ENCODE measurements around the gene MIER3. TPM values are rescaled to one million over a fixed set of nuclear protein-coding genes. Genes with fewer than 3 reads are reported as not detected.

Gene MIER3
- total RNA-seq, 1 donor from 2014 or later, result 13.4 TPM

DNA sequence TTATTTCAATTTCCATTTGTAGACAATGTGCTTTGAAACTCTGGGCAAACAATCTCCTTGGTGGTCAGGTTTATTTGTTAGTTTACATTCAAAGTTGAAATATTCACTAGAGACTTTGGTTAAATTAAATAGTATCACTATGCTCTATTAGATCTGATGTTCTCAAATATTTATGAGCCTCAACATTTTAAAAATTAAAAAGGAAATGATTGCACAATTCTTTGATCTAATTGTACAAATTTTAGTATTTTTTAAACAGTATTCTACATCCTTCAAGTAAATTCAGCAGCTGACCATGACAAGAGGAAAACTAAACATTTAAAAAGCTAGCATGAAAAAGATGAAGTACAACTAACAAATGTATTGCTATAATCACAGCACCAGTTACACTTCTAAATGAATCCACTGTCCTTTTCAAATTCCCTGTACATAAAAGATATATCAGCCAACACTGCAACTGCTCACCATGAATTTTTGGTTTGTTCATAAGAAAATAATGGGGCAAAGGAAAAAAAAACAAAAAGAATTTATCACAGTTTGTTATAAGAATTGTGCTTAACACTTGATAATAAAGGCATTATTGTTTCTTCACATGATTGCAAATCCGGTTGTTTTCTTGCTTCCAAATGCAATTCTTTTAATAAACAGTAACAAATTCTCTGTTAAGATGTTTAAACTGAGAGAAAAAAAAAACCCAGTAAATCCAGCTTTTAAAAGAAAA is 31.8 kb downstream of the MIER3 start:
- intact Hi-C loops (cut with micrococcal nuclease), result no loop called here
- no peak for DNase-seq
- Histone ChIP-seq H3K4me1 (peaks cover 15% of the 10 kb centered on the region), H3K4me3 (no peak overlapping the region), H3K9me3 (replicated peaks) (no peaks in the 10 kb centered on the region), H3K27ac (replicated peaks) (no peak overlapping the region), H3K36me3 (peaks cover 40% of the 10 kb centered on the region), H3K27me3 (ENCODE audit: low read depth) (no peaks in the 10 kb centered on the region)
- TF ChIP-seq, protein P1, sequence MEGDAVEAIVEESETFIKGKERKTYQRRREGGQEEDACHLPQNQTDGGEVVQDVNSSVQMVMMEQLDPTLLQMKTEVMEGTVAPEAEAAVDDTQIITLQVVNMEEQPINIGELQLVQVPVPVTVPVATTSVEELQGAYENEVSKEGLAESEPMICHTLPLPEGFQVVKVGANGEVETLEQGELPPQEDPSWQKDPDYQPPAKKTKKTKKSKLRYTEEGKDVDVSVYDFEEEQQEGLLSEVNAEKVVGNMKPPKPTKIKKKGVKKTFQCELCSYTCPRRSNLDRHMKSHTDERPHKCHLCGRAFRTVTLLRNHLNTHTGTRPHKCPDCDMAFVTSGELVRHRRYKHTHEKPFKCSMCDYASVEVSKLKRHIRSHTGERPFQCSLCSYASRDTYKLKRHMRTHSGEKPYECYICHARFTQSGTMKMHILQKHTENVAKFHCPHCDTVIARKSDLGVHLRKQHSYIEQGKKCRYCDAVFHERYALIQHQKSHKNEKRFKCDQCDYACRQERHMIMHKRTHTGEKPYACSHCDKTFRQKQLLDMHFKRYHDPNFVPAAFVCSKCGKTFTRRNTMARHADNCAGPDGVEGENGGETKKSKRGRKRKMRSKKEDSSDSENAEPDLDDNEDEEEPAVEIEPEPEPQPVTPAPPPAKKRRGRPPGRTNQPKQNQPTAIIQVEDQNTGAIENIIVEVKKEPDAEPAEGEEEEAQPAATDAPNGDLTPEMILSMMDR (IDR thresholded peaks at IDR 0.05; ENCODE audit: borderline replicate concordance), result no peak

DNA sequence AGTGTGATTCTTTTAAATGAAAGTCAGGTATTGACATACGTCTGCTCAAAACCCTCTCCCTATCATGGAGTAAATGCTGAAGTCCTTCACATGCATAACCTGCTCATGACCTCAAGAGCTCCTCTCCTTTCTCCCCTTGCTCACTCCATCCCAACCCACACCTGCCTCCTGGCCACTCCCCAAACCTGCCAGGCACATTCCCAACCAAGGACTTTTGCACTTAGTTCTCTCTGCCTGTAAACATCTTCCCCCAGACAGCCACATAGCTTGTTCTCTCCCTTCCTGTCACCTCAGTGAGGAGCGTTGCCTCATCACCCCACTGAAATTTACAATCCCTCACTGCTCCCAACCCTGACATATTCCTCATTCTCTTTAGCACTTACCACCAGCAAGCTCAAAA is 33.9 kb downstream of the MIER3 start:
- H3K27ac ChIP-seq (replicated peaks), result peak overlapping the region; percentile 84
- H3K9me3 ChIP-seq (replicated peaks), result no peaks in the 10 kb centered on the region
- intact Hi-C loops (cut with micrococcal nuclease), result no loop called here
- peaks cover 24% of the 10 kb centered on the region for H3K36me3 ChIP-seq
- TF ChIP-seq, protein P1 (IDR thresholded peaks at IDR 0.05; ENCODE audit: borderline replicate concordance), result no peak
- H3K4me1 ChIP-seq, result peaks cover 15% of the 10 kb centered on the region
- no peaks in the 10 kb centered on the region for H3K27me3 ChIP-seq (ENCODE audit: low read depth)
- H3K4me3 ChIP-seq, result no peak overlapping the region
- no peak for DNase-seq

DNA sequence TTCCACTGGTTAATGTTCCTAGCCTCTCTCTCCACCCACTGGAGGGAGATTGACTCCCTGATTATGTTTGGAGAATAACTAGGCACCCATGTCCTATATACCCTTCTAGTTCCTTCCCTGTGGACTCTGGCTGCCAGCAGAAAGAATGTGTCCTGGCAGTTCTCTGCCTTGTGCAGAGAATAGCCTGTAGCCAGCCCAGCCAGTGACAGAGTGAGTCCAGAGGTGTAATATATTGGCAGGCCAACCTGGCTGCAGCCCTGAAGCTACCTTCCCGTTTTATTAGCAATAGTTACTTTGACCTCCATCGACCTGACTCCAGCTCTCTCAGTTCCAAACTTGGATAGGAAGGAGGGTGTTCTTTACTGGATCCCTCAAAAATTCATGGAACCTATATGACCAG is 34.4 kb downstream of the MIER3 start:
- Histone ChIP-seq H3K27me3 (ENCODE audit: low read depth) (no peaks in the 10 kb centered on the region), H3K9me3 (replicated peaks) (no peaks in the 10 kb centered on the region), H3K4me1 (peaks cover 15% of the 10 kb centered on the region), H3K27ac (replicated peaks) (peak overlapping the region; percentile 84), H3K36me3 (peaks cover 18% of the 10 kb centered on the region), H3K4me3 (no peak overlapping the region)
- TF ChIP-seq, protein P1 (IDR thresholded peaks at IDR 0.05; ENCODE audit: borderline replicate concordance), result no peak
- peak; percentile 28 for DNase-seq
- intact Hi-C loops (cut with micrococcal nuclease), result no loop called here

DNA sequence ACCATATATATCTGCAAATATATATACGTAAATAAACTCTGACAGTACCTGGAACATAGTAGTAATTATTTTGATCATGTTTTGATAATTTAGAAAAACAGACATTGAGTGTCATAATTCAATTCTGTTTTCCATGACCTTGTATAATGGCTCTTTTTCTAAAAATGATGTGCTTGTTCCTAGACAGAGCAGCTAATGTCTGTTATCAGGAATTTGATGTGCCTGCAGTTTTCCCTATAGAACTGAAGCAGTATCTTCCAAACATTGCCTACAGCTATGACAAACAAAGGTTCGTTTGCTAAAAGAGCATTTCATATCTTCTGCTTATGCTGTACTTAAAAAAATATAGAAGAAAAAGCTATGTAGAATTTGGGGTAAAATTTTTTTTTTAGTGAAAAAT is 37.2 kb downstream of the MIER3 start:
- peaks cover 4% of the 10 kb centered on the region for H3K36me3 ChIP-seq
- no peaks in the 10 kb centered on the region for H3K27me3 ChIP-seq (ENCODE audit: low read depth)
- H3K27ac ChIP-seq (replicated peaks), result no peak overlapping the region
- TF ChIP-seq, protein P1 (IDR thresholded peaks at IDR 0.05; ENCODE audit: borderline replicate concordance), result no peak
- no peak for DNase-seq
- H3K4me1 ChIP-seq, result peaks cover 30% of the 10 kb centered on the region
- no peaks in the 10 kb centered on the region for H3K9me3 ChIP-seq (replicated peaks)
- H3K4me3 ChIP-seq, result no peak overlapping the region
- intact Hi-C loops (cut with micrococcal nuclease), result no loop called here

DNA sequence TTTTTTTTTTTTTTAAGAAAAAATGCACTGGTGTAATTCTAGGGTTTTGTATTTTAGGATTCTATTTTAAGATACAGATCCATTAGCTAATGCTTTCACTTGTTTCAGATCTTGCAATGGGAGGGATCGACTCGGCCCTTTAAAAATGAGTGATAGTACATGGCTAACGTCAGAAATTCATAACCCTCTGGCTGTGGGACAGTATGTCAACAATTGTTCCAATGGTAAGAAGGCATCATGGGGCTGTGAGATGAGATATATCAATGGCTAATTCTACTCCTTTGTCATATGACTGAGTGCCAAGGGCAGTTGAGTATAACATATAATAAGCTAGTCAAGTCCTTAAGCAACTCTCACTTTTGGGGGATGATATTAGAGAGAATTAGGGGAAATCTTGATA is 38.2 kb downstream of the MIER3 start:
- peaks cover 32% of the 10 kb centered on the region for H3K4me1 ChIP-seq
- intact Hi-C loops (cut with micrococcal nuclease), result no loop called here
- TF ChIP-seq, protein P1 (IDR thresholded peaks at IDR 0.05; ENCODE audit: borderline replicate concordance), result no peak
- H3K27me3 ChIP-seq (ENCODE audit: low read depth), result no peaks in the 10 kb centered on the region
- no peaks in the 10 kb centered on the region for H3K9me3 ChIP-seq (replicated peaks)
- H3K36me3 ChIP-seq, result peaks cover 4% of the 10 kb centered on the region
- no peak overlapping the region for H3K27ac ChIP-seq (replicated peaks)
- DNase-seq, result no peak
- no peak overlapping the region for H3K4me3 ChIP-seq

Data from left ventricle myocardium inferior (tissue), 1 donor.